ENCODE results near the gene CCDC14.
A peak's percentile ranks its signal among the peaks of the same experiment; 100 is the strongest.

The CCDC14 gene

GRCh38 chr3:123961508-123961856 is 453 bp upstream of the CCDC14 start:
- no peak for DNase-seq

GRCh38 chr3:123953735-123954134 is 7.3 kb downstream of the CCDC14 start:
- peak; percentile 13 for DNase-seq

- no peak for DNase-seq
Measured at GRCh38 chr3:123952844-123953520, 8.0 kb downstream of the CCDC14 start.

DNA sequence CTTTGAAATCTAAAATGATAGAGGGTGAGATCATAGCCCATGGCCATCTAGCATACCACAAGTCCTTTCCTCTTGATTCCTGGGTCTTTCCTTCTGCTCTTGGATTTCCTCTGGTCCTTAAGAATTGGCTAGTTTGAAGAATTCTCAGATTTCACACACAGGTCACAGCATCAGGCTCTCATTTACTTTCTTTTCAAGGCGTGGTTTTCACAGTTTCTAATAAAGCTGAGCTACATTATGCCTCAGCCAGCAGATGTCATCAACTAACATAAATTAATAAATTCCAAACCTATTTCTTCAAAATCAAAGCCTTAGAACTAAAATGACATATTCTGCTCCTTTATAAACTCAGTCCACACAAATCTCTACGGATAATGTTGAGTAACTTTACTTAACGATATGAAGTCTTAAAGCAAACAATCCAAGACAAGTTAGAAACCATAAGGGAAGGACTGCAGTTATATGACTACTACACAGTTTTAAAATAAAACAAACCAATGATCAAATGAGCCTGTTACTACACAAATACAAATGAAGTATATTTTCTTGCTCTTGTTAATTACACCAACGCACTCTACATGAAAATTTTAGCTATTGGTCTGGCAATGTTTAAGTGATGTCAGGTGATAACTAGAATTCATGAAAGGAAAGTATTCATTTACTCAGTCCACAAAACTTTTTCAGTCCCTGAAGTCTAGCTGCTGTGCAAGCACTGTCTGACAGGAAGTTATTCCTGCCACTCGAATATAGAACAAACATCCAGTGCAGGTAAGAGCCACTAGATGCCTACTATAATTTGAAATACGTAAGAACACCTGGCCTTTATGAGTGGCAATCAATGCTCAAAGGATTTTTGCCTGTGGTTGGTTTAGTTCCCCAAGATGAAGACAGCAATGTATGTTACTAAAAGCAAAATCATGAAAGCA is 9.2 kb downstream of the CCDC14 start:
- DNase-seq = peak; percentile 12

DNA sequence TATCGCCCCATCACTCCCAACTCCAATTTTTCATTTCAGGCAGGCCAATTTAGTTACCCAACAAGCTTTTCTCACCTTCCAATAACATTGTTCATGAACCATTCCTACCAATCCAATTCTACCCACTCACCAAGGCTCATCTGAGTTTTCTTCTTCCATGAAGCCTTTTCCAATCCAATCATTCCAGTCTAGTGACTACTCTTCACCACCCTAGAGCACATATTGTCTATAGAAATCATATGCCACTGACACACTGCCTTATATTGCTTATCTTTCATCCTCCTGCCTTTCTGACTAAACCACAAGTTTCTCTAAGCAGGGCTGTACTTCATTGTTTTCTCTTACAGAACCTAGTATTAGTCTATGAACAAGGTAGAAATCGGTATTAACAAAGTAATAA is 11.4 kb downstream of the CCDC14 start:
- DNase-seq = no peak

DNA sequence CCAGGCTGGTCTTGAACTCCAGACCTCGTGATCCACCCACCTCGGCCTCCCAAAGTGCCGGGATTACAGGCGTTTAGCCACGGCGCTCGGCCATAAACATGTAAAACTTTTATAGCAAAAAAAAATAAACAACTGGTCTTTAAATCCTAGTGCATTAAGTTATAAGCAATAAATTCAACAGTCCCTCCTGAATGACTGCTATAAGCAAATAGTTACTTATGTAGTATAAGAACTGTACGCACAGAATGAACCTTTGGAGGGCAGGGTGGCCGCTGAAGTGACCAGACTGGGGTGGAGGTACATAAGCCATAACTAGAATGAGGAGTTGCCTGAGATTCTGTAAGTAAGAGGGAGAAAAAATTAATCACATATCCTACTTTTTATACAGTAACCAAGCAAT is 12.6 kb downstream of the CCDC14 start:
- DNase-seq = no peak

DNA sequence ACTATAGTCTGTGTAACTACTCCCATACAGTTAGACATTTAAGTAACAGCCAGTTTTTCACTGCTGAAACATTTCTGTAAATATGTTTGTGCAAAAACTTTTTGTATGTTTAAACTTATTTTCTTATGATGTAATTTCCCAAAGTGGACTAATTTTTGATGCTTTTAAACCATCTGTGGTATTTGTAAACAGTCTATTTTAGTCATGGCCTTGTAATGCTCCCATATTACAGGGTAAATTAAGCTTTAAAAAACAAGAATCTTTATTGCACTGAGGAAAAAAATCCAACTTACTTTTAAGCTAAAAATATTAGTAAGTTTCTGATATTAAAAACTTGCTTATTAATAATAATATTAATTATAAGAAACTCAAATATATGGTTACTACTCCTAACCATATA is 13.5 kb downstream of the CCDC14 start:
- no peak for DNase-seq

- no peak for DNase-seq
Measured at GRCh38 chr3:123941542-123941941, 19.5 kb downstream of the CCDC14 start.

DNA sequence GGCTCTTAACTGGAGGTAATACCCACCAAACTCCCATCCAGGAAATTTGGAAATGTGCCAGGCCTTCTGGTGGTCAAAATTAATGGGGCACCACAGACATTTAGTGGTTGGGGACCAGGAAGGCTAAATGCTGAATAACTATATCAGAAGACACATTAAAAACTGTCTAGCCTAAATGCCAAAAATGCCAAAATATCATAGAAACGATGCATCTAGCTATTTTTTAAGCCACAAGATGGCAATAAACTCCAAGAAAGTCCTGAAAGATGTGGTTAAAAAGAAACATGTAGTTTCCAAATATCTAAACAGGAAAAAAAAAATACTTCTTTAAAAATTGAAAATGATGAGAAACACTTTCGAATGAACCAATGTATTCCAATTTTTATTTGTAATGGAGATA is 19.9 kb downstream of the CCDC14 start:
- peak; percentile 1 for DNase-seq

- no peak for DNase-seq
Measured at GRCh38 chr3:123939706-123940105, 21.3 kb downstream of the CCDC14 start.

DNA sequence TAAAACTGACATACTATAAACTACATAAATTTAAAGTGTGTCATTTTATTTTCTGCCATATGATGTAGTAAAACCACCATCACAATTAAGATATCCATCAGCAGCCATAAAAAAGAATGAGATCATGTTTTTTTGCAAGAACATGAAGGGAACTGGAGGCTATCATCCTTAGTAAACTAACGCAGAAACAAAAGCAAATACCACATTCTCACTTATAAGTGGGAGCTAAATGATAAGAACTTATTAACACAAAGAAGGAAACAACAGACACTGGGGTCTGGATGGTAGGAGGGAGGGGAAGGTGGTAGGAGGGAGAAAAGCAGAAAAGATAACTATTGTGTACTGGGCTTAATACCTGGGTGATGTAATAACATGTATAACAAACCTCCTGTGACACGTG is 24.6 kb downstream of the CCDC14 start:
- no peak for DNase-seq

DNA sequence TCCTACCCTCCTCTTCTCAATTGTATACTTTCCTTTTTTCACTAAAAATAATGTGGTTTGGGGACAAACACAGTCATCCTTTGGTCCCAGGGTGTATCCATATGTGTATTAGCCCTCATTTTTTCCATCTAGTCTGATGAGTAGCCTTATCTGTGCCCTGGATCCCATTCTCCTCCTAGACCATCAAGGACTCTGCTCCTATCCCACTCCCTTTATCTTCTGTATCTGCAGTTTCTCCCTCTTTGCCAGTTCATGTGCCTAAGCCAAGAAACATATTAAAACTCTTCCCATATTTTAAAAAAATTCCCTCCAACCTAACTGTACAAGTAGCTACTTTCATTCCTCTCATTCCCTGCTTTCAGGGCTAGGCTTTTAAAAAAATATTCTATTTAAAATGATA is 25.2 kb downstream of the CCDC14 start:
- no peak for DNase-seq

GRCh38 chr3:123934250-123934649 is 26.8 kb downstream of the CCDC14 start:
- DNase-seq = no peak

DNA sequence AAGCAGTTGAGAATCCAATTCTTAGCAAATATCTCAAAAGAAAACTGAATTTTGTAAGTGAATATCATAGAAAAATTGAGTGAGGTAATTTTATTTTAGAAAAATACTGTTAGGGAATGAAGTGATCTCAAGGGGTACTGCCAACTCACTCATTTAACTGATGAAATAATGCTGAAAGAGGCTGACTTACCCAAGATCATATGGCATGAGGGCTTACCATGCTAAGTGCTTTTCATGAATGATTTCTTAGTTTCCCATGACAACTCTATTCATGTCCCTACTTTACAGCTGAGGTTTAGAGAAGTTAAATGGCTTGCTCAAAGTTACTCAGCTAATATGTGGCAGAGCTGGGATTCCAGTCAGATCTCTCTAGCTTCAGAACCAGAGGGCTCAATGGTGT is 30.6 kb downstream of the CCDC14 start:
- no peak for DNase-seq

- DNase-seq = no peak
Measured at GRCh38 chr3:123929325-123929724, 31.7 kb downstream of the CCDC14 start.

DNA sequence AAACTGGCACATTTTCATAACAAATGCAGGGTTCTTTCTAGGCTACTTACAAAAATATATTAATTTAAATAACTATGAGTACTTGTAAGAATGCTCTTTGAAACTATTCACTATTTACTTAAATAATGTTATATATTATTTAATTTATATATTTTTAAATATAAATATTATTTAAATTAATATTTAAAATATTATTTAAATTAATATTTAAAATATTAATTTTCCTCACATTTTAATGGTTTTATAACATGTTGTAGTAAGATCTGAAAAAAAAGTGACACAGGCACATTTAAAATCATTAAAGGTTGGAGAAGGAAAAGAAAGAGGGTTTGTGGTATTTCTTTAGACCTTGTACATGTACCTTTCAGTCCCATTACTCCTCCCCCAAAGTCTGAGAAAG is 34.6 kb downstream of the CCDC14 start:
- DNase-seq = no peak

DNA sequence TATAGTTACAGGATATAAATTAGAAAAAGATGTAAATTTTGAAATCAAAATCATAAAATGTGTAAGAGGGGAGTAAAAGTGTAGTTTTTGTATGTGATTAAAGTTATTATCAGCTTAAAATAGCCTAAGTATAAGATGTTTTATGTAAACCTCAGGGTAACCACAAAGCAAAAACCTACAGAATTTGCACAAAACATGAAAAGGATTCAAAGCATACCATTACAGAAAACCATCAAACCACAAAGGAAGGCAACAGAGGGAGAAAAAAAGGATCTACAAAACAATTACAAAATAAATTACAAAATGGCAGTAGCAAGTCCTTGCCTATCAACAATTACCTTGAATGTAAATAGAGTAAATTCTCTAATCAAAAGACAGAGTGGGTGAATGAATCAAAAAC is 40.2 kb downstream of the CCDC14 start:
- no peak for DNase-seq

DNA sequence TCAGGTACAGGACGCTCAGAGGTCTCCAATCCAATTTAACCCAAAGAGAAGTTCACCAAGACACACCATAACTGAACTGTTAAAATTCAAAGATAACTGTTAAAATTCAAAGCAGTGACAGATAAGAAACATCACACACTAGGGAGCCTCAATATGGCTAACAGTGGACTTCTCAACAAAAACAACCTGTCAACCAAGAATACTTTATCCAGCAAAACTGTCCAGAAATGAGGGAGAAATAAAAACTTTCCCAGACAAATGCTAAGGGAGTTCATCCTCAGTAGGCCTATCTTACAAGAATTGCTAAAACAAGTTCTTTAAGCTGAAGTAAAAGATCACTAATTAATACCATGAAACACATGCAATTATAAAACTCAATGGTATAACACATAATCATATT is 40.6 kb downstream of the CCDC14 start:
- no peak for DNase-seq

GRCh38 chr3:123919353-123919752 is 41.7 kb downstream of the CCDC14 start:
- no peak for DNase-seq

DNA sequence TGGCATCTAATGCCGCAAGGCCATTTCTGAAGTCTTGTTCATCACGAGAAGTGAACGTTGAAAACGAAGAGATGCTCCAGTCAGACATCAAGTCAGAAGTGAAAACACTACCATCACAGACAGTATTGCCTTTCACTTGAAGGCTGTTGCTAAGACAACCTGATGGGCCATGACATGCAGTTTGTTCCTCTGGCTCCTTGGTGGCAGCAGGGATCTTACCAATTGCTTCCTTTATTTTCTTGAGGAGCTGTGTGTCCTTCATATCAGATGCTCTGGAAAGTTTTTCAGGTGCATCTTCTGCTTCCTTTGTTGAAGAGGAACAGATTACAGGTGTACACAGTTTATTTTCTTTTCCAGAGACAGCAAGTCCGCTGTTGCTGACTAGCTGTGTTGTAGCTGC is 46.2 kb downstream of the CCDC14 start:
- no peak for DNase-seq

- no peak for DNase-seq
Measured at GRCh38 chr3:123909785-123910184, 51.2 kb downstream of the CCDC14 start.

DNA sequence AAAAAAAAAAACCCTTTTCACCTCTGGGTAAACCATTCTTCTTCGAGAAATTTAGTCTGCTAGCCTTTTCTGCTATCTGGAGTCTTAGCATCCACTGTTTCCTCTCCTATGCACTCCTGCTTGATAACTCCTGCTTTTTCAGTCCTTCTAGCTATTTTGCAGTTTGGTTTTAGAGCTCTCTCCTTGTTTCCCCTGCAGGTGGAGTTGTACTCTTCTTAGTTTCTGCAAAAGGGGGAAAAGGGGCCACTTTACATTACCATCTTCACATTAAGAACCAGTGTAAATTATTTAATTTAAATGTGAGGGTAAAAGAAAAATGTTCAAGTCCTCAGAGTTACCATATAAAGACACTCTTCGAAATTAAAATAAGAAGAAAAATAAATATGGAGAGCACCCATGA is 53.3 kb downstream of the CCDC14 start:
- DNase-seq = no peak

DNA sequence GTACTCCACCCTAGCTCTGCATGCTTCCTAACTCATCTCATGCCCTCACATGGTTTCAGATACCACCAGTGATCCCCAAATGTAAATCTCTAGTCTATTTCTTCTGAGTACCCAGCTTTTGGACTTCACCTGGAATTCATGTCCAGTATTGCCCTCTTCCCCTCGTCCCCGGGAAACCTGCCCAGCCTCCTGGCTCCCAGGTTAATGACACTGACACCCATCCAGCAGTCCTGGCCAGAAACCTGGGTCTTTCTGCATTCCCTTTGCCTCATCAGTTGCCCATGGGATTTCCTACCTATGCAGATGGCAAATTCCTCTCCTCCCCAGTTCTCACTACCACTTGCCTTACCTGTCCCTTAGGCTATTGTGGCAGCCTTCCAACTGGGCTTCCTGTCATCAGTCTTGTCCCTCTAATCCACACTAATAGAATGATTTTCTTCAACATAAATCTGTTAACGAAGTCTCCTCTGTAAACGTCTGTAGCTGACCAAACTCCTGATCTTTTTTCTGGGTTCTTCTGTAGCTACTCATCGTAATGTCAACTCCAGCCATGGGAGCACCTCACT is 61.6 kb downstream of the CCDC14 start:
- no peak for DNase-seq

- no peak for DNase-seq
Measured at GRCh38 chr3:123893012-123893411, 68.0 kb downstream of the CCDC14 start.
